ENCODE data around the gene ODC1.
"Not testable (repeated sequence)": the region's sequence is repeated elsewhere in the genome, so short reads cannot be mapped to it uniquely, and the experiment has no call there.

The ODC1 gene

GRCh38 chr2:10477443-10478297 lies 29.5 kb upstream of the ODC1 start:
- DNase-seq: no peak

- DNase-seq: no peak
These were observed 28.8 kb upstream of the ODC1 start for GRCh38 chr2:10476723-10477442.

- no peak for DNase-seq
These were observed 27.9 kb upstream of the ODC1 start for GRCh38 chr2:10475811-10476660.

GRCh38 chr2:10475221-10475722 lies 27.1 kb upstream of the ODC1 start:
- no peak for DNase-seq

GRCh38 chr2:10473121-10473756 lies 25.1 kb upstream of the ODC1 start:
- DNase-seq: no peak

GRCh38 chr2:10471955-10472354 lies 23.8 kb upstream of the ODC1 start:
- DNase-seq: no peak

GRCh38 chr2:10471046-10471571 lies 23.0 kb upstream of the ODC1 start:
- DNase-seq: no peak

- no peak for DNase-seq
These were observed 22.0 kb upstream of the ODC1 start for GRCh38 chr2:10469955-10470608.

- no peak for DNase-seq
These were observed 21.2 kb upstream of the ODC1 start for GRCh38 chr2:10469301-10469700.

- no peak for DNase-seq
These were observed 19.3 kb upstream of the ODC1 start for GRCh38 chr2:10467401-10467800.

GRCh38 chr2:10466801-10467200 lies 18.7 kb upstream of the ODC1 start:
- DNase-seq: no peak

GRCh38 chr2:10465910-10466309 lies 17.8 kb upstream of the ODC1 start:
- no peak for DNase-seq

- DNase-seq: no peak
These were observed 14.3 kb upstream of the ODC1 start for GRCh38 chr2:10462178-10463083.

GRCh38 chr2:10460366-10460796 lies 12.3 kb upstream of the ODC1 start:
- no peak for DNase-seq

GRCh38 chr2:10457846-10458598 lies 9.9 kb upstream of the ODC1 start:
- no peak for DNase-seq

GRCh38 chr2:10457195-10457594 lies 9.1 kb upstream of the ODC1 start:
- DNase-seq: not testable (repeated sequence)

GRCh38 chr2:10454505-10454904 lies 6.4 kb upstream of the ODC1 start:
- DNase-seq: no peak

GRCh38 chr2:10453905-10454298 lies 5.8 kb upstream of the ODC1 start:
- no peak for DNase-seq

GRCh38 chr2:10452956-10453904 lies 5.1 kb upstream of the ODC1 start:
- DNase-seq: no peak

All from activated naive CD4-positive, alpha-beta T cell treated with Interleukin-2 at 50 U/mL for 16 hours (primary cell).